Liver (tissue), 9 donors: ENCODE data around the gene METTL4. TPM values are rescaled to one million over a fixed set of nuclear protein-coding genes. Genes with fewer than 3 reads are reported as not detected.

Experiments used
- DNase-seq: peaks from one replicate; pipeline ENCODE4 v3.0.0-alpha.2; 2017; ENCODE audit warnings: low spot score
- H3K27ac ChIP-seq, 2 donors: one replicate each; pipeline ENCODE4 v1.7.0; 2013; ENCODE audit warnings: inconsistent platforms in 2 of 2, low read length in 2 of 2, control low read depth in 1 of 2, low read depth in 1 of 2, mild to moderate bottlenecking in 1 of 2
- H3K27me3 ChIP-seq, 4 donors: one replicate each; pipeline versions ENCODE4 v1.6.1 to v1.7.0; 2013; ENCODE audit warnings: low read length in 3 of 4, inconsistent platforms in 1 of 4, mild to moderate bottlenecking in 1 of 4, moderate library complexity in 1 of 4; ENCODE audit not compliant: control insufficient read depth in 4 of 4, insufficient read depth in 4 of 4
- H3K36me3 ChIP-seq, 4 donors: one replicate each; pipeline versions ENCODE4 v1.6.1 to v1.7.0; 2013; ENCODE audit warnings: low read length in 3 of 4, mild to moderate bottlenecking in 3 of 4, low read depth in 1 of 4, moderate library complexity in 1 of 4; ENCODE audit not compliant: control insufficient read depth in 4 of 4, insufficient read depth in 3 of 4
- H3K4me1 ChIP-seq, 4 donors: one replicate each; pipeline versions ENCODE4 v1.6.1 to v1.7.0; 2013; ENCODE audit warnings: low read length in 3 of 4, mild to moderate bottlenecking in 3 of 4, moderate library complexity in 1 of 4; ENCODE audit not compliant: control insufficient read depth in 4 of 4, insufficient read depth in 4 of 4
- H3K4me3 ChIP-seq, 3 donors: one replicate each; pipeline versions ENCODE4 v1.6.1 to v1.7.0; 2013; ENCODE audit warnings: low read length in 3 of 3, control low read depth in 1 of 3, low read depth in 1 of 3, mild to moderate bottlenecking in 1 of 3
- H3K9ac ChIP-seq, 2 donors: one replicate each; pipeline ENCODE4 v1.7.0; 2013; ENCODE audit warnings: low read length in 2 of 2, mild to moderate bottlenecking in 2 of 2, moderate library complexity in 2 of 2, control low read depth in 1 of 2, low read depth in 1 of 2
- H3K9me3 ChIP-seq, 4 donors: one replicate each; pipeline versions ENCODE4 v1.6.1 to v1.7.0; 2013; ENCODE audit warnings: low read length in 3 of 4; ENCODE audit not compliant: control insufficient read depth in 4 of 4
- ATF3 ChIP-seq: IDR thresholded peaks from 2 replicates; pipeline ENCODE4 v1.6.1; 2016; ENCODE audit warnings: antibody characterized with exemption
- EGR1 ChIP-seq, 2 donors: IDR thresholded peaks; 2 replicates each; pipeline ENCODE4 v1.6.1; 2016 to 2018; ENCODE audit warnings: antibody characterized with exemption in 2 of 2, low read depth in 2 of 2
- FOXA1 ChIP-seq: IDR thresholded peaks from 2 replicates; pipeline ENCODE4 v1.6.1; 2016; ENCODE audit warnings: antibody characterized with exemption
- GABPA ChIP-seq, 2 donors: IDR thresholded peaks in 1 of 2; conservative IDR thresholded peaks in 1 of 2; 2 replicates each; pipeline ENCODE4 v1.6.1; 2016; ENCODE audit warnings: antibody characterized with exemption in 2 of 2, mild to moderate bottlenecking in 1 of 2, moderate library complexity in 1 of 2
- HNF4A ChIP-seq, 2 donors: conservative IDR thresholded peaks; 2 replicates each; pipeline ENCODE4 v1.6.1; 2016; ENCODE audit warnings: antibody characterized with exemption in 2 of 2, mild to moderate bottlenecking in 2 of 2
- HNF4G ChIP-seq: IDR thresholded peaks from 2 replicates; pipeline ENCODE4 v1.6.1; 2016; ENCODE audit warnings: antibody characterized with exemption
- NR2F2 ChIP-seq: IDR thresholded peaks from 2 replicates; pipeline ENCODE4 v1.6.1; 2016; ENCODE audit warnings: antibody characterized with exemption
- RAD21 ChIP-seq, 2 donors: IDR thresholded peaks; 2 replicates each; pipeline ENCODE4 v1.6.1; 2016; ENCODE audit warnings: antibody characterized with exemption in 2 of 2, mild to moderate bottlenecking in 2 of 2
- RXRA ChIP-seq, 2 donors: IDR thresholded peaks; 2 replicates each; pipeline ENCODE4 v1.6.1; 2017 to 2018; ENCODE audit warnings: antibody characterized with exemption in 2 of 2, mild to moderate bottlenecking in 1 of 2
- TAF1 ChIP-seq: conservative IDR thresholded peaks from 2 replicates; pipeline ENCODE4 v1.6.1; 2016; ENCODE audit warnings: antibody characterized with exemption, mild to moderate bottlenecking
- YY1 ChIP-seq: IDR thresholded peaks from 2 replicates; pipeline ENCODE4 v1.6.1; 2016; ENCODE audit warnings: antibody characterized with exemption, mild to moderate bottlenecking
- WGBS: extraction: QIAGEN DNeasy Blood & Tissue Kit; methylation state at CpG from one replicate; pipeline ENCODE4 v1.1.7; 2013; 5-methylcytosine and 5-hydroxymethylcytosine counted together
- polyA plus RNA-seq, 2 donors: library from polyadenylated mRNA; stranded (reverse) in 1 of 2; unstranded in 1 of 2; fragments of 200-250 nt in 1 of 2; fragments of >200 nt in 1 of 2; fragmentation: Nextera tagmentation in 1 of 2; extraction: Ambion mirVana in 1 of 2; gene quantifications; one replicate each; pipeline versions ENCODE4 v1.2.1 to v1.2.3, GENCODE V29; 2013 to 2015
- total RNA-seq, 2 donors: library from RNA; depleted of rRNA; stranded (reverse); fragments of >200 nt; gene quantifications; one replicate each; pipeline ENCODE4 v1.2.3, GENCODE V29; 2014
- TF ChIP-seq, protein P1 (sequence below): fragments of 150-350 bp; IDR thresholded peaks from 2 replicates; pipeline ENCODE4 v1.5.1; 2017; ENCODE audit warnings: improper control_type of control experiment, low read depth, low read length; ENCODE audit not compliant: missing input control
- TF ChIP-seq, protein P2 (sequence below): IDR thresholded peaks from 2 replicates; pipeline ENCODE4 v1.6.1; 2016; ENCODE audit warnings: antibody characterized with exemption
- TF ChIP-seq, protein P3 (sequence below): IDR thresholded peaks from 2 replicates; pipeline ENCODE4 v1.6.1; 2016; ENCODE audit warnings: antibody characterized with exemption
- donor health status: healthy.
- donor health status: healthy.
- donor health status: healthy.
- donor health status: healthy.
- donor health status: healthy.

Gene METTL4
- total and polyA plus RNA-seq, 4 donors = 1.9 to 13.9 (median 3.5) TPM

- TF ChIP-seq, protein P1, sequence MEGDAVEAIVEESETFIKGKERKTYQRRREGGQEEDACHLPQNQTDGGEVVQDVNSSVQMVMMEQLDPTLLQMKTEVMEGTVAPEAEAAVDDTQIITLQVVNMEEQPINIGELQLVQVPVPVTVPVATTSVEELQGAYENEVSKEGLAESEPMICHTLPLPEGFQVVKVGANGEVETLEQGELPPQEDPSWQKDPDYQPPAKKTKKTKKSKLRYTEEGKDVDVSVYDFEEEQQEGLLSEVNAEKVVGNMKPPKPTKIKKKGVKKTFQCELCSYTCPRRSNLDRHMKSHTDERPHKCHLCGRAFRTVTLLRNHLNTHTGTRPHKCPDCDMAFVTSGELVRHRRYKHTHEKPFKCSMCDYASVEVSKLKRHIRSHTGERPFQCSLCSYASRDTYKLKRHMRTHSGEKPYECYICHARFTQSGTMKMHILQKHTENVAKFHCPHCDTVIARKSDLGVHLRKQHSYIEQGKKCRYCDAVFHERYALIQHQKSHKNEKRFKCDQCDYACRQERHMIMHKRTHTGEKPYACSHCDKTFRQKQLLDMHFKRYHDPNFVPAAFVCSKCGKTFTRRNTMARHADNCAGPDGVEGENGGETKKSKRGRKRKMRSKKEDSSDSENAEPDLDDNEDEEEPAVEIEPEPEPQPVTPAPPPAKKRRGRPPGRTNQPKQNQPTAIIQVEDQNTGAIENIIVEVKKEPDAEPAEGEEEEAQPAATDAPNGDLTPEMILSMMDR = no peak
- TF ChIP-seq GABPA (IDR thresholded peaks at IDR 0.05 in 1 of 2, conservative IDR thresholded peaks at IDR 0.05 in 1 of 2) = no peak
- no peak for TF ChIP-seq FOXA1
- no peak for TF ChIP-seq ATF3
Measured at GRCh38 chr18:2557536-2557935, 13.8 kb downstream of the METTL4 start (continued).

- TF ChIP-seq, protein P1 = no peak
- TF ChIP-seq GABPA (IDR thresholded peaks at IDR 0.05 in 1 of 2, conservative IDR thresholded peaks at IDR 0.05 in 1 of 2) (no peak), HNF4A (conservative IDR thresholded peaks at IDR 0.05) (no peak), RXRA (IDR thresholded peaks at IDR 0.05) (no peak), NR2F2 (no peak), TAF1 (no peak), ATF3 (no peak), HNF4G (no peak)
- TF ChIP-seq, protein P2, sequence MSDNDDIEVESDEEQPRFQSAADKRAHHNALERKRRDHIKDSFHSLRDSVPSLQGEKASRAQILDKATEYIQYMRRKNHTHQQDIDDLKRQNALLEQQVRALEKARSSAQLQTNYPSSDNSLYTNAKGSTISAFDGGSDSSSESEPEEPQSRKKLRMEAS = no peak
- TF ChIP-seq, protein P3, sequence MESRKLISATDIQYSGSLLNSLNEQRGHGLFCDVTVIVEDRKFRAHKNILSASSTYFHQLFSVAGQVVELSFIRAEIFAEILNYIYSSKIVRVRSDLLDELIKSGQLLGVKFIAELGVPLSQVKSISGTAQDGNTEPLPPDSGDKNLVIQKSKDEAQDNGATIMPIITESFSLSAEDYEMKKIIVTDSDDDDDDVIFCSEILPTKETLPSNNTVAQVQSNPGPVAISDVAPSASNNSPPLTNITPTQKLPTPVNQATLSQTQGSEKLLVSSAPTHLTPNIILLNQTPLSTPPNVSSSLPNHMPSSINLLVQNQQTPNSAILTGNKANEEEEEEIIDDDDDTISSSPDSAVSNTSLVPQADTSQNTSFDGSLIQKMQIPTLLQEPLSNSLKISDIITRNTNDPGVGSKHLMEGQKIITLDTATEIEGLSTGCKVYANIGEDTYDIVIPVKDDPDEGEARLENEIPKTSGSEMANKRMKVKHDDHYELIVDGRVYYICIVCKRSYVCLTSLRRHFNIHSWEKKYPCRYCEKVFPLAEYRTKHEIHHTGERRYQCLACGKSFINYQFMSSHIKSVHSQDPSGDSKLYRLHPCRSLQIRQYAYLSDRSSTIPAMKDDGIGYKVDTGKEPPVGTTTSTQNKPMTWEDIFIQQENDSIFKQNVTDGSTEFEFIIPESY = no peak
- H3K4me1 ChIP-seq = no peaks in the 10 kb centered on the region
- H3K9ac ChIP-seq = no peak overlapping the region
- whole genome bisulfite sequencing = 96% methylated on average over 4 of the region's 4 CpGs
- no peaks in the 10 kb centered on the region for H3K9me3 ChIP-seq
- no peak overlapping the region for H3K4me3 ChIP-seq
- no peak overlapping the region for H3K27ac ChIP-seq
- H3K36me3 ChIP-seq = peaks cover 0 to 4% (median 0%) of the 10 kb centered on the region in 4 donors
- H3K27me3 ChIP-seq = no peaks in the 10 kb centered on the region
- DNase-seq = no peak
Measured at GRCh38 chr18:2555895-2556294, 15.4 kb downstream of the METTL4 start.

DNA sequence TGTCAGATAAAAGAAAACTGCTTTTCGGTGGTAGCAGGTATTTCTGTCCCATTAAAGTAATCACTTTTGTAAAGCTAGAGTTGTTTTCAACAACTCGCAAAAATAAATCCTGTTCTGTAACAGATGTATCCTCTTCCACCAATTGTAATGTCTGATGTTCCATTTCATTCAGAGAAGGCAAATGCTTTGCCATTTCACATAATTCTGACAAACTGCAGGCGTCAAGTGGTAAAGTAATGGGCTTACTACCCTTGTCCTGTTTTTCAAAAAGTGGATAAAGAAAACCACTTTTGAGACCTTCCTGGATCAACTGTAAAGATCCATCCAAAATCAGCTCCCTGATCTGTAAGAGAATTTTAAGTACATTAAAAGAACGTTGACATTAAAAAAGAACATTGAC, 16.6 kb downstream of the METTL4 start:
- WGBS = 93% methylated on average over 4 of the region's 4 CpGs
- no peaks in the 10 kb centered on the region for H3K4me1 ChIP-seq
- H3K36me3 ChIP-seq = peaks cover 0 to 4% (median 0%) of the 10 kb centered on the region in 4 donors
- no peaks in the 10 kb centered on the region for H3K9me3 ChIP-seq
- H3K27ac ChIP-seq = no peak overlapping the region
- H3K4me3 ChIP-seq = no peak overlapping the region
- TF ChIP-seq EGR1 (IDR thresholded peaks at IDR 0.05; ENCODE audit: low read depth in 2 of 2) = no peak
- no peak for TF ChIP-seq YY1
- no peak for TF ChIP-seq GABPA (IDR thresholded peaks at IDR 0.05 in 1 of 2, conservative IDR thresholded peaks at IDR 0.05 in 1 of 2)
- no peak for TF ChIP-seq ATF3
- TF ChIP-seq, protein P1 = no peak
- TF ChIP-seq, protein P2 = no peak
- no peak for TF ChIP-seq RAD21 (IDR thresholded peaks at IDR 0.05)
- no peak for TF ChIP-seq HNF4G
- DNase-seq = no peak
- no peaks in the 10 kb centered on the region for H3K27me3 ChIP-seq
- H3K9ac ChIP-seq = no peak overlapping the region
